GM10266 (cell line): ENCODE data around the gene SEMG1.

ENCODE experiments used
- DNase-seq: peaks from one replicate; pipeline ENCODE4 v3.0.0; 2012; ENCODE audit errors: extremely low spot score
- CTCF ChIP-seq: IDR thresholded peaks from 2 replicates; pipeline ENCODE4 v1.5.1; 2012; ENCODE audit warnings: mild to moderate bottlenecking, low read depth; ENCODE audit not compliant: control insufficient read depth, insufficient read depth; ENCODE audit errors: missing control alignments

Gene SEMG1

GRCh38 chr20:45176526-45177267 is 30.1 kb upstream of the SEMG1 start:
- DNase-seq = no peak
- no peak for TF ChIP-seq CTCF

- DNase-seq = no peak
- TF ChIP-seq CTCF = no peak
Measured at GRCh38 chr20:45179166-45179565, 27.7 kb upstream of the SEMG1 start.

GRCh38 chr20:45181639-45182038 is 25.2 kb upstream of the SEMG1 start:
- no peak for TF ChIP-seq CTCF
- DNase-seq = no peak

- no peak for DNase-seq
- no peak for TF ChIP-seq CTCF
Measured at GRCh38 chr20:45183084-45183483, 23.7 kb upstream of the SEMG1 start.

- no peak for TF ChIP-seq CTCF
- no peak for DNase-seq
Measured at GRCh38 chr20:45187693-45188092, 19.1 kb upstream of the SEMG1 start.

- no peak for TF ChIP-seq CTCF
- no peak for DNase-seq
Measured at GRCh38 chr20:45189067-45189609, 17.7 kb upstream of the SEMG1 start.

GRCh38 chr20:45189861-45190260 is 17.0 kb upstream of the SEMG1 start:
- no peak for TF ChIP-seq CTCF
- DNase-seq = no peak
